GM21360 (cell line): ENCODE results near the gene BBS12.

Experiments used
- ATAC-seq: cut with Tn5 transposase; IDR thresholded peaks from one replicate; pipeline ENCODE4 v1.9.1; 2021; ENCODE audit warnings: mild to moderate bottlenecking, moderate library complexity; ENCODE audit not compliant: unreplicated experiment

BBS12 gene

DNA sequence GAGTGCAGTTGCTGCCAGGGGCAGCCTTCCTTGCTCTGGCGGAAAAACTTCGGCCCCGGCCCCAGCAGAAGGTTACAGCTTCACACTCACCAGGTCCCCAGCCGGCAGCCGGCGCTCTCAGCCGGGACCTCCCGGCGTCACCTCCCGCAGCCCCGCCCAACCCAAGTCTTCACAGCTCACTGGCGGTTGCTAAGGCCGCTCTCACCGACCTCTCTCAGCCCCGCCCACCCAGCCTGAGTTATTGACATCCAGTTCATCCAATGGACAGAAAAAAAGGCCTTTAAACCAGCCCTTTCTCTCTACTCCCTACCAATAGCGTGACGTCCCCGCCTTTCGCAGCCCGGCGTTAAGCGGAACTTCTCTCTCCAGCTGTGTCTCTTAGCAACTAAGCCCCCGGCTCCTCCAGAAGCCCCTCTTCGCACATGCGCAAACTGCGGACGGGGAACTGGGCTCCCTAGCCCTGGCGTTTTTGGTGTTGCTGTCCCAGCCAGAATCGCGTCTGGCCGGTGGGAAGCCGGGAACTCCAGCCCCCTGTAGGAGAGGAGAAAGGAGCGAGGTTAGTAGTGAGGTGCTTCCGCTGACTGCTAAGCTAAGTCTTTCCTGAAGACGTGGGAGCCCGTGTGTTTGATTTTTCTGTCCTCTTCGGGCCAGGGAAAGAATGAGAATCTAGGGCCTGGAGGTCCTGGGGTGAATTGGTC is at the start of gene BBS12:
Gene BBS12, plus strand, starts transcription at position 376 of the 698 bp plus-strand sequence. CDS start 9,189 bp downstream, outside the sequence.
- peak; percentile 99 for ATAC-seq

DNA sequence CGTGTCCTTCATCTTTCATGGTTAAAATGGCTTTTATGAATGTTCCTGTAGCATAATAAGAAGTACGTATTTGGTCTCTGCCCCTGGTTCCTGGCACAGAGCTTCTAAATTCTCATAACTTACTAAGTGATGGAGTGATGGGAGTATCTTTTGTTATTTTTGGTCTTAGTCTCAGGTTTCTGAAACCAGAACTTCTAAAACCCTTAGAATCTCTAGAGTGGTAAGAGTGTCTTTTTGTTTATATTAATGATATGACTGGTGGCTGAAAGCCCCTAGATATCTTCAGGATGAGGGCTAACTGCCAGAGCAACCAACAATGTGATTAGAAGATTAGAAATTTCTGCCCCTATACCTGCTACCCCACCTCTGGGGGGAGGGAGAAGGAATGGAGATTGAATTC is 45.8 kb upstream of the BBS12 start:
- ATAC-seq = no peak

DNA sequence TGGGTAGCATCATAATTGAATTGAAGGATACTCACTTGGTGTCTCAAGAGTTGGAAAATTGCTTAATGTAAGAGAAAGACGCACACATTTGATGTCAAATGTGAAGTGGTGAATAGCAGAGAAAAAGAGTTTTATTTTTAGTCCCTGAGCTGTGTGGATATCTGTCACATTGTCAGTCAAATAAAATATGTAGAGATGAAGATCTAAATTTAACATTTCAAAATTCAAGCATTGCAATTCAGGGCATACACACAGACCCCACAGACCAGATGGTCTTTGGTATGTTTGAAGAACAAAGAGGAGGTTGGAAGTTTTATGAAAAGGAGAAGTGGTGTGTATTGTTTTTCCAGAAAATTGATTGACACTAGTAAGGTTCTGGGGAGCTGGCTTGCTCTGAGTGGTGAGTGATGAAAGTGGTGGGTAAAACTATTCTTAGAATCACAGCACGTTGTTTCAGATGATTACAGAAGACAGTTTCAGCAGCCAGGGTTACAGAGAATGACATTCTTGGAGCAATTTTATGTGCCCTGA is 44.9 kb upstream of the BBS12 start:
- peak; percentile 67 for ATAC-seq

DNA sequence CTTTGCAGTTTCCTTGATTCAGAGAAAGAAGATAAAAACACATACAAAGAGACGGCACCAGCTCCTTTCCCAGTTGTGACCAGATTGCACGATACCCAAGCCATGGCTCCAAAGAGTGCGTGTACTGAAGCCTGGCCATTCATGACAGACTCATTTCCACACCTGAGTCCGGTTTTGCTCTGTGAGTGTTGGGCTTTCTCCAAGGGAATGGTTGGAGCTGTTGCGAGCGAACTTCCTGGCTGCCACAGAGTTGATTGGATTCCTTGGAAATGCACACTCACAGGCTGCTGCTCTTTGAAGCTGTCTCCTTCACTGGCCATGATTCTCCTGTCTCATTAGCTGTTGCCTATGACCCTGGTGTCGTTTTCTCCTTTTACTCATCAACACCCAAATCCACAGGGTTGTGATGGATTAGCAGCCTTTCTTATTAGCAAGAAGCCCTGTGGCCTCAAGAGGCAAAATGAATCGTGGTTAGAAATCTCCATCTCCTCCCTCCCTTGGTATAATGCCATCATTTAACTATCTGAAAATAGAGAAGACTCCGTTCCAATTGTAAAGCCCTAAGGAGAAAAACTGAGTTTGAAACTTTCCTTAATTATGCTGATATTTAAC is 43.9 kb upstream of the BBS12 start:
- ATAC-seq = no peak

DNA sequence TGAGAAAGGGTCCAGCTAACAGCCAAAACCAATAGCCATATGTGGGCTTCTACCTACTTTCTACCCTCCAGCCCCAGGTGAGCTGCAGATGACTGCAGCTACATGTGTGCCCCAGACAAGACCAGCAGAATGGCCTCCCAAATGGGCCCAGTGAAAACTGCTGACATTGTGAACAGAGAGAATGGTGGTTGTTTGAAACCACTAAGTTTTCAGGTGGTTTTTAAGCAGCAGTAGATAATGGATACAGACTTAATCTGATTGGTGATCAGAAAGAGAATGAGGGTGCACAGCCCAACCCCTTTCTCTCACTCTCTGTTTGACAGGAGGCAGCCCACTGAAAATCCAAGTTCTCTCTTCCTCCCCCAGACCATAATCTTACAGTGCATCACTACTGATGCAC is 42.5 kb upstream of the BBS12 start:
- ATAC-seq = peak; percentile 77

DNA sequence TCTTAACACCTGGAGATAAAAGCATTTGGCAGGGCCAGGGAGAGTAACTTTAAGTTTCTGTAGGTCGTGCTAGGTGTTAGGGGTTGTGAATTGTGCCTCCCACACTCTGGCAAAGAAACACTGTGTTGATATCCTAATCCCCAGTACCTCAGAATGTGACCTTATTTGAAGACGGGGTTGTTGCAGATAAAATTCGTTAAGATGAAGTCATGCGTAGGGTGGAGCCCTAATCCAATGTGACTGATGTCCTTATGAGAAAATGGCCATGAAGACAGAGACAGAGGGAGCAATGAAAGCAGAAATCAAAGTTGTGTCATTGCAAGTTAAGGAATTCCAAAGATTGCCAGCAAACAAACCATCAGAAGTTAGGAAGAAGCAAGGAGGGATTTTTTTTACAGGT is 40.5 kb upstream of the BBS12 start:
- ATAC-seq = no peak

DNA sequence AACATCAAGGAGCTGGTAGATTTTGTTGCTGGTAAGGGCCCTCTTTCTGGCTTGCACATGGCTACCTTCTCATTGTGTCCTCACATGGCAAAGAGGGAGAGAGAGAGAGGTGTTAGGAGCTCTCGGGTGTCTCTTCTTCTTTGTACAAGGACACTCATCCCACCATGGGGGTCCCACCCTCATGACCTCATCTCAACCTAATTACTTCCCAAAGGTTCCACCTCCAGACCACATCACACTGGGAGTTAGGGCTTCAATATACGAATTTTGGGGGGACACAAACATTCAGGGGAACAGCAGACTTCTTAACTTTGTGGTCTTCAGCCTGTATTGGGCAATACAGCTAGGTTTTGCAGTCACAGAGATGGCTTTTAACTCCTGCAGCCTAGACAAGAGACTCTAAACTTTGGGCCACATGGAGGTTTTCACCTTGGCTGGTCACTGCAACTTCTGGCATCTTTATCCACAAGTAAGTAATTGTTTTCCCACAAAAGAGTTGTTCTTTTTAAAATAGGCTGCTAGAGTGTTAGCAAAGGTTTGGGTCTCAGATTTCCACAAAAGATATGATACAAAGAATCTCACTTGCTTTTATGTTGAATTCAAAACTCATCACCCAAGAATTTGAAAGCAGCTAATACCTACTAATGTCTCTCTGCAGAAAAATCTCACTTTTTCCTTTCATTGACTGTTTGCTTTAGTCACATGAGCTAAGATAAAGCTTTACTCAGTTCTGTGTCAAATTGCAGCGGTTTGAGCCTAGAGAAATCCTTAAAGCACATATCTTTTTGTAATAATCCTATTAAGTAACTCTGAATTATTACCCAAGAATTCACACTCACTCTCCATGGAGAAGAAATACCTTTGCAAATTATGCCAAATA is 39.6 kb upstream of the BBS12 start:
- no peak for ATAC-seq

DNA sequence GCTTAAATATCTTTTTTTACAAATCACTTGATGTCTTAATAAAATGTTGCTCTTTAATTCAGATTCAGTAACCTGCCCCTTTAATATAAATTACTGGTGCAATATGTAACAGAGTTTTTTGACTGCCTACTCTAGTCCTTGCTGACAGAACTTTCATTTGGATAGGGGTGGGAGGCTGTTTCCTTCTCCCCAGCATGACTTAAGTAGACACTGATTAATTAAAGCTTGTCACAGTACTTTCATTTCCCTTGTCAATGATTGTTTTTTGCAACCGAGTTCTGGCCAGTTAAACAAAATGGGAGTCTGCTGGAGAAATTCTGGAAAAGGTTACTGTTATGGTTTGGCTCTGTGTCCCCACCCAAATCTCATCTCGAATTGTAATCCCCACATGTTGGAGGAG is 37.3 kb upstream of the BBS12 start:
- no peak for ATAC-seq

DNA sequence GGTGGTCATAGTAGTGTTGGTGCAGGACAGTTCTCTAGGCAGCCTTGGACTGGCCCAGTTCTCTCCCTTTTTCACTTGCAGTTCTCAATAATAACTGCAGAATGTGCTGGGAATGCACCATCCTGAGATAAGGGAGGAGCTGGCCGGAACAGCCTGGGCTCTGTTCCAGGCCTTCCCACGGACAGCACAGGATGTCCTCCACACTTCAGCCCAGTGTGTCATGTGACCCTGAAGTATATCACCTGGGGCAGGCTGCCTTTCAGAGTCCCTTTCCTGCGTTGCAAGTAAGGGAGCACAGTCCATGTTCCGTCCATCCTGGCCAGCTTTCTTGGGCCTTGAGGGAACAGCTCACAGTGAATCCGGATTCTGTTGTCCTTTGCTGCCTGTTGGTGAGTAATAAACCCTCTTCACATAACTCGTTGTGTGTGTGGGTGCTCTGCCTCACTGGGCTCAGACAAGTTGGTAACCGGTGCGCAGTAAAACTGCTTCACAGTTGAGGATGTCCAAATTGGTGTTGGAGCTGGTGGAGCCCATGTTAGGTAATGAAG is 32.3 kb upstream of the BBS12 start:
- ATAC-seq = no peak

DNA sequence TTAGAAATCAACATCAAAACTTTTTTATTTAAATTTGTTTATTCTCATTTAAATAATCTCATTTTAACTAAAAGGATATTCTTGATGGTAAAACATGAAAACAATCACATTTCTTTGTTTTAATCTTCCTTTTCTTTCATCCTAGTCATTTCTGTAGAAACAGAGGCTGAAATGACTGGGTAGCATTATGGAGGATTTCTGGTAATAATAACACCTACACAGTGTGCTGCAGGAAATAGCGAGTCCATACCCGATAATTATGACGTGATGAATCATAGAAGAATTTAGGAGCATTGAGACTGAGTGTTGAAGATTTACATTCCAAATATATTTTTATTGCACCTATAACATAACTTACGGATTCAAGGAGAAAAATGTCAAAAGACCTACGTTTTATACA is 31.4 kb upstream of the BBS12 start:
- ATAC-seq = no peak

DNA sequence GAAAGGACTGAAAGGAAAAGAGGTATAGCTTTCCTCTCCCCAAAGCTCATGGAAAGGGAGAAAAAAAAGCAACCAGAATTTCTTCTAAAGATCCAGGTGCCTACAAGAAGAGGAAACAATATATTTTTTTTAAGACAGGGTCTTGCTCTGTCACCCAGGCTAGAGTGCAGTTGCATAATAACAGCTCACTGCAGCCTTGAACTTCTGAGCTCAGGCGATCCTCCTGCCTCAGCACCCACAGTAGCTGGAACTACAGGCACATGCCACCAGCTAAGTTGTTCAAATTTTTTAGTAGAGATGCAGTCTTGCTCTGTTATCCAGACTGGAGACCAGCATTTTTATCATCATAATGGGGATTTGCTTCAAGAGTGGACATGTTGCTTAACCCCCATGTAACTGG is 30.5 kb upstream of the BBS12 start:
- ATAC-seq = no peak

DNA sequence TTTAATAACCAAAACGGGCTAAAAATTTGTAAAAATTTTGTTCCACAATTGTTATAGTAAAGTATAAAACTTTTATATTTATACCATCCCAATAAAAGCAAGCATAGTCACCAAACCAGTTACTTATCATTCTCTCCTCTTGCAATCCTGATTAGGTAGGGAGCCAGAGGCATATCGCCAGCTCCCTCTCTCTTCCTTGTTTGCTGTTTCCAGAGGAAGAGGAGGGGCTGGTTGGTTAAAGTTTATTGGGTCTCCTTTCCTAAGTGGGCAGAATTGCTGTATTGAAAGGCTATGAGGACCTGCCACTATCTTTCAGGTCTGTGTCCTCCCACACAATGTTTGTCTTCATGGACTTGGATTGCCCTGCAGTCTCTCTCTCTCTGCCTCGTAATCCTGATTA is 29.6 kb upstream of the BBS12 start:
- no peak for ATAC-seq

DNA sequence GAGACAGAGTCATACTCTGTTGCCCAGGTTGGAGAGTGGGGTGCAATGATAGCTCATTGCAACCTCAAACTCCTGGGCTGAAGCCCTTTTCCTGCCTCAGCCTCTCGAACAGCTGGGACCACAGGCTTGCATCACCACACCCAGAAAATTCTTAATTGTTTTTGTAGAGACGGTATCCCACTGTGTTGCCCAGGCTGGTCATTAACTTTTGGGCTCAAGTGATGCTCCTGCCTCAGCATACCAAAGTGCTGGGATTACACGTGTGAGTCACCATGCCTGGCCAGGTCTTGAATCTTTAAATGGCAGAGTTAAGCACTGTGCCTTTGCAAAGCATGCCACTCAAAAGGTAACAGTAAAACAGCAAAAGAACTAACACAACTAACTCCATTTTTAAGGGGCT is 28.6 kb upstream of the BBS12 start:
- no peak for ATAC-seq

DNA sequence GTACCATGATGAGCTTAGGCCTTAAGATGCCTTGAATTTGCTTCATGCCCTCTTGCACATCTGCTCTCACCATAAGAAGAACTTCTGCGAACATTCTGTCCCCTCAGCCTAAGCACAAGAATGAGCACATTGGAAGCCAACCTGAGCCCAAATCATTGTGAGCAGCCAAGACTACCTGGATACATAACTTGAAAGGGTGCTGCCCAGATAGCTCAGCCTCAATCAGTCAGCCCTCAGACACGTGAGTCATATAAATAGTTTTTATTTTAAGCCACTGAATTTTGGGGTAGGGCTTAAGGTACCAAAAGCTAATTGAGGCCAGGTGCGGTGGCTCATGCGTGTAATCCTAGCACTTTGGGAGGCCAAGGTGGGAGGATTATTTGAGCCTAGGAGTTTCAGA is 27.5 kb upstream of the BBS12 start:
- peak; percentile 44 for ATAC-seq

DNA sequence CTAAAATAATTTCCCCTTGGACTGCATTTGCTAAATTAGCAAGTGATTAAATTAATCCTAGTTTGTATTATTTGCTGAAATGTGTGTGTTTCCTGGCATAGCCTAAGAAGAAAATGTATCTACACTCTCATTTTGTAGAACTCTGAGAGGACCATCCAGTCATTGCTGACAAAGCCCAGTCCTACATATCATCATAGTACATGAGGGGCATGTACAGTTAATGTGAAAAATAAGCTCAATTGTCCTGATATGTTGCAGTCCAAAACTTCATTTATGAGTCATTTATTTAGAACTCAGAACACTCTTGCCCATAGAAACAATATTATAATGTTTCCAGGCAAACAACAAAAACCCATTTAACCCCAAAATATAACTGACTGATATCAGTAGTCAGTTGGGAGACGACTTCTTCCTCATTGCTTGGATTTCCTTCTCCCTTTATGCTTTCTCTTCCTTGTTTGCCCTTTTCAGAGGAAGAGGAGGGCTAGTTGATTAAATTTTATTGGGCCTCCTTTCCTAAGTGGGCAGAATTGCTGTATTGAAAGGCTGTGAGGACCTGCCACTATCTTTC is 26.9 kb upstream of the BBS12 start:
- ATAC-seq = no peak

DNA sequence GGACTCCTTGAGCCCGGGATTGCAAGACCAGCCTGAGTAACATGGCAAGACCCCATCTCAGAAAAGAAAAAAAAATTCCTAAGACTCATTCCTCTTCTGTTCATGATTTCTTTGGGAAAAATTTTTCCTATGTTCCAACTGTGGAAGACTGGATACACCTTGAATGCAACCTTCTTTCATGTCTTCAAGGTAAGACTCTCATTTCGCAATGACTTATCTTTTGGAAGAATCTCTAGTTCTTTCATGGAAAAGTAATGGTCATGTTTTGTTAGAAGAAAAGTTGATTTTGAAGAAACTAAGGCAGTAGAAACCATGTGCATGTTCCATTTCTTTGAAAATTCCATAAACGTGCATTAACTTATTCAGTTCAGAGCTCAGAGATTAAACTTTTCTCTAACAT is 26.0 kb upstream of the BBS12 start:
- ATAC-seq = no peak

DNA sequence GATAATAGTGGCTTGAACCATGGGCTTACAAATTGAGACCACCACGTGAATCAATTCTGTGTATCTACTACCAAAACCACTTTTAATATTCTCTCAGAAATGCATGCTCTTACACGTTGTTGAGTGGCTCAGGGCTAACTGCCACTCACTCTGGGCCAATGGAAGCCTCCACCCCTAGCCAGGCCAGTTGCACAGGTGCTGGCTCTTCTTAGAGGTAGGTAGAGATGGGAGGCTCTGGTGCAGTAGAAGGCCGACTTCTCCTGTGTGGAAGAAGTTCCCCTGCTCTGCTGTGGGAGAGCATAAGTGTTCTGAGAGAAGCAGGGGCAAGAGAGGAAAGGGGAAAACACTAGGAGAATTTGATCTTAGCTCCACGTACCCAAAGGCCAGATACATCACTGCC is 25.0 kb upstream of the BBS12 start:
- ATAC-seq = no peak

DNA sequence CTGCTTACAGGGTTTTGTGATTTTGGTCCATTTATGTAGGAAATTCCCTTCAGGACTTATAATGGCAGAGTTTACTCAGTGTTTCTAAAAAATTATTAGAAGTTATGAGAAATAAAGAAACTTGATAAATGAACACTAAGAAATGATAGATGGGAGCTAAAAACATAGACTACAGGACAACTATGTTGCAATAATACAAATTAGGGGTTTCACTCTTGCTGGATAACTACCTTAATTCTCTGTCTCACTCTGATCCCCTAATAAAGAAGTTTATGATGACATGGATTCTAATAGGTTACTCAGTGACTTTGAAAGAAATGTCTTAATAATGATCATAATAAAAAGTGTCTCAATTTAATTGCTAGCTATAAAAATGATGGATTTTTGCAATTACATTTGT is 23.3 kb upstream of the BBS12 start:
- ATAC-seq = no peak

DNA sequence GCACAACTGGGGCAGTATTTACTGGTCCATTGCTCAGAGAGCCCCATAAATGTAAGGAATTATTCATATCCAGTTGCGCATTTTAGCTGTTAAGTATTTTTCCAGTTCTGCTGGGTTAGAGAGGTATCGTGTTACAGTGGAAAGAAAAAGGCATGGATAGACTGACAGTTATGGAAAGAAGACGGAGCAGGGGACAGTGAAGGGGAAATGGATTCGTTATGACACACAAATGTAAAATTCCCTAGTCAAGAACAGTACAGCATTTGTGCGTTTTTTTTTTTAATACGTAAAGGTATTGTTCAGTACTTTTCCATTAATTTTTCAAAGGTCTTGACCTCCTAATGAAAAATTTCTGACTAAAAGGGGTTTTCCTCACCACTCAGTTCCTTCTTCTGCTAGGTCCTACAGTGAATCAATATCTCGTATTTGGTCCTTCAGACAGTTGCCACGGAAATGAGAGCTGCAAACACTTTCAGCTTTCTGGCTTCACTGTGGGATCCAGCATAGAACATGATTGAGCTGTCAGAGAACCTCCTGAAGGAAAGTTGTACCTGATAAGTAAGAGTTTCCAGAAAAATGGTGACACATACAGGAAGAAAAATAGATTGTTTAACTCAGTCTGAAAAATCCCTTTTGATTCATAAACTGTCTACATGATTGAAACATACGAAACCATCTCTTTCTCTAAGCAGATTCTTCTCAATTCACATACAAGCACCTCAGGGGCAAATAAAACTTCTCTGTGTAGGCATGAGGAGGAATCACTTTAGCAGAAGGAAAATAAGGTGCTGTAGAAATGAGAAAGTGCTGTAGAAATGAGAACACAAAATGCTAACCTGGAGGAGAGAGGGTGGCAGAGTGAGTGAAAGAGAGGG is 21.8 kb upstream of the BBS12 start:
- peak; percentile 77 for ATAC-seq

DNA sequence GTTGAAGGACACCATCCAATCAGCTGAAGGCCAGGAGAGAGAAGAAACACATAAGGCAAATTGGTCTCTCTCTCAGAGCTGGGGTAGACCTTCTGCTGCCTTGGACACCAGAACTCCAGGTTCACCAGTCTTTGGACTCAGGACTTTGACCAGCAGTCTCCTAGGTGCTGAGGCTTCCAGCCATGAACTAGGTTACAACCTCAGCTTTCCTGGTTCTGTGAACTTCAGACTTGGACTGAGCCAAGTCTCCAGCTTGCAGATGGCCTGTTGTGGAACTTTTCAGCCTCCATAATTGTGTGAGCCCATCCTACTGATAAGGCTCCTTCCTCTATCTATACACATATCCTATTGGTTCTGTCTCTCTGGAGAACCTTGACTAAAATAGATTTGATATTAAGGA is 20.6 kb upstream of the BBS12 start:
- ATAC-seq = no peak
